Adrenal gland (tissue), 12 donors: ENCODE measurements around the gene ABCA1. TPM values are rescaled to one million over a fixed set of nuclear protein-coding genes. Genes with fewer than 3 reads are reported as not detected.

Source experiments
- DNase-seq, 7 donors: peaks; one replicate each; pipeline ENCODE4 v3.0.0-alpha.2; 2019 to 2020
- H3K27ac ChIP-seq, 5 donors: fragments of 200-600 bp; sonication (generic) in 4 of 5; 1 replicate in 3 of 5; 2 replicates in 2 of 5; pipeline versions ENCODE4 v1.5.1 to v1.8.0; 2016 to 2020; ENCODE audit warnings: mild to moderate bottlenecking in 1 of 5
- H3K27me3 ChIP-seq: fragments of 200-600 bp; 2 replicates; pipeline ENCODE4 v1.8.0; 2021
- H3K36me3 ChIP-seq, 2 donors: fragments of 200-600 bp; replicated peaks in 1 of 2; 1 replicate in 1 of 2; 2 replicates in 1 of 2; pipeline versions ENCODE4 v1.5.1 to v1.8.0; 2018 to 2022
- H3K4me1 ChIP-seq, 2 donors: fragments of 200-600 bp; replicated peaks in 1 of 2; 1 replicate in 1 of 2; 2 replicates in 1 of 2; pipeline versions ENCODE4 v1.5.1 to v1.8.0; 2018 to 2021
- H3K4me3 ChIP-seq, 4 donors: fragments of 200-600 bp; sonication (generic) in 3 of 4; one replicate each; pipeline ENCODE4 v1.5.1; 2016 to 2018
- H3K9me3 ChIP-seq, 3 donors: fragments of 200-600 bp; sonication (generic) in 1 of 3; replicated peaks in 1 of 3; 1 replicate in 2 of 3; 2 replicates in 1 of 3; pipeline versions ENCODE4 v1.5.1 to v1.8.0; 2016 to 2021
- CTCF ChIP-seq, 6 experiments: fragments of 450-650 bp in 4 of 6; fragments of 200-600 bp in 2 of 6; sonication (generic) in 1 of 6; IDR thresholded peaks; 1 replicate in 5 of 6; 2 replicates in 1 of 6; pipeline versions ENCODE4 v1.5.1 to v1.8.0; 2016 to 2021; ENCODE audit warnings: antibody characterized with exemption in 6 of 6, mild to moderate bottlenecking in 2 of 6, moderate library complexity in 1 of 6
- POLR2A ChIP-seq, 2 donors: fragments of 450-650 bp; IDR thresholded peaks; one replicate each; pipeline ENCODE4 v1.6.1; 2017; ENCODE audit warnings: antibody characterized with exemption in 2 of 2, mild to moderate bottlenecking in 2 of 2, moderate library complexity in 1 of 2
- WGBS, 4 donors: extraction: QIAGEN DNeasy Blood & Tissue Kit in 2 of 4; methylation state at CpG; one replicate each; pipeline versions ENCODE4 v1.1.5 to v1.1.7; 2013 to 2017; 5-methylcytosine and 5-hydroxymethylcytosine counted together
- intact Hi-C, 2 donors: fragments of 100-400 bp; cut with DNase I; formaldehyde crosslinking; loops; one replicate each; pipeline versions ENCODE4 v1.14.1 to v1.15.0; 2022 to 2023
- polyA plus RNA-seq, 3 donors: library from polyadenylated mRNA; stranded (reverse); fragments of 200-250 nt in 2 of 3; fragments of 350-450 nt in 1 of 3; fragmentation: Illumina TruSeq in 1 of 3; extraction: RNeasy Lipid Tissue Mini Kit (QIAGEN cat#74804) in 1 of 3; gene quantifications; one replicate each; pipeline ENCODE4 v1.2.3, GENCODE V29; 2013 to 2014
- total RNA-seq, 9 donors: library from RNA; depleted of rRNA in 4 of 9; stranded (reverse); fragments of >200 nt in 4 of 9; fragments of 120-200 nt in 1 of 9; fragmentation: NEBNext Ultra II Directional in 1 of 9; extraction: Animal tissue kit (Norgen Biotek cat#: 25700) in 1 of 9; gene quantifications; one replicate each; pipeline versions ENCODE4 v1.1.0 to v1.2.4, GENCODE V29; 2013 to 2023
- donor health status: healthy with polysubstance abuse.
- donor health status: Bipolar disorder and iron deficiency.
- donor health status: DM: yes; HTN: yes; CAD: no.
- donor health status: DM: no; HTN: no; CAD: no.
- donor health status: DM: no; HTN: no; CAD: no.
- donor health status: DM: yes; HTN: yes; CAD: no.

The ABCA1 gene
- total and polyA plus RNA-seq, 12 donors: 26.8 to 446 (median 134) TPM

DNA sequence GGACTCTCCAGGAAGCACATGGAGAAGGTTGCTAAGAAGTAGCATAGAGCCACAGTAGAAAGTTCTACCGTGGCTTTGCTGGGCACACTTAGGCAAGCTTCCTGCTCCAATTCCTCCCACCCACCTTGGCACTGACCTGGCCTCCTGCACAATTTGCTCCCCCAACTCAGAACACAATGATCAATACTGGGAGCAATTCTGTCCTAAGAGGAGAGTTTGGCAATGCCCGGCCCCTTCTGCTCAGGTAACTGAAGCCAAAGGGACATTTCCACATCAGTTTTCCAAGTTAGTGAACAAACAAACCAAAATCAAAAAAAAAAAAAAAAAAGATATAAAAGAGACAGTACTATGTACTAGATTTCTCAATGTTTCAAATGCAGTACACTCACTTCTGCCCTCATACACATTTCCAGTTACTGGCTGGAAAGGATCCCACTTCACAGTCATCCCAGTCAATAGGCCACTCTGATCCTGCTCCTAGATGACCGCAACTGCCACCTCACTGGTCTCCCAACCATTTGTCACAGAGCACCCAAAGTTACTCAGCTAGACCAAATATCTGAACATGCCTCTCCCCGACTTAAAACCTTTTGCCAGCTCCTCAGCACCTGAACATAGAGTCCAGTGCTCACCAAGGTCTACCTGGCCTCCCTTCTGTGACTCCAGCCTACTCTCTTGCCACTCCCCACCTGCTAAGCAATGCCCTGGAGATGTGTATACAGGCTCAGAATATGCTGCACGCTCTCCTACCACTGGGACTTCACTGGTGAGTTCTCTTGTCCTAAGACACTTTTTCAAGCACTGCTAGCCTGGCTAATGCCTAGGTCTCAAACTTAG is 21.3 kb downstream of the ABCA1 start:
- Histone ChIP-seq H3K27ac (peak overlapping the region; percentile 34 to 95 (median 80)), H3K4me3 (no peak overlapping the region), H3K9me3 (no peaks in the 10 kb centered on the region), H3K27me3 (no peaks in the 10 kb centered on the region), H3K4me1 (peaks cover 89 to 92% of the 10 kb centered on the region in 2 donors), H3K36me3 (peaks cover 0 to 12% of the 10 kb centered on the region in 2 donors)
- intact Hi-C loops: no loop called here
- 51 to 69% (median 62%) methylated on average over 4 to 5 of the region's 5 CpGs for WGBS, 4 donors
- peak; percentile 45 to 94 (median 89) for DNase-seq
- TF ChIP-seq POLR2A (IDR thresholded peaks at IDR 0.05): peak in 1 of 2 donors; percentile 34
- TF ChIP-seq CTCF (IDR thresholded peaks at IDR 0.05): no peak

DNA sequence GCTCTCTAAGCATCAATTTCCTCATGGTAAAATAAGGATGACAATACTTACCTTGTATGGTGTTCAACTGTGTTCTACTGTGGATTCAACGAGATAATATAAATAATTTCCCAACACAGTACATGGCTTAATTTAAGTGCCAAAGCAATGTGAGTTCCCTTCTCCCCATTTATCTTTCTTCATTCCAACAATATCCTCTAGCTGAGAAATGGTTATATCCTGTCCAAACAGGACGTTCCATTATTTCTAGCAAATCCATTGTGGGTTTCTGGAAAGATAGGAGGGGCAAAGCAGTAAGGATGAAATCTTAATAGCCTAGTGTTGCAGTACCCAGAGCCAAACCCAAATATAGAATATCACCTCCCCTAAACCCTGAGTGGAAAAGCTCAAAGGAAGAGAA is 22.0 kb downstream of the ABCA1 start:
- Histone ChIP-seq H3K4me1 (peaks cover 89 to 92% of the 10 kb centered on the region in 2 donors), H3K36me3 (peaks cover 0 to 19% of the 10 kb centered on the region in 2 donors), H3K27ac (peak overlapping the region; percentile 23 to 95 (median 80)), H3K27me3 (no peaks in the 10 kb centered on the region), H3K9me3 (no peaks in the 10 kb centered on the region), H3K4me3 (no peak overlapping the region)
- intact Hi-C loops: no loop called here
- DNase-seq: no peak
- 44 to 55% (median 49%) methylated on average over 2 of the region's 2 CpGs for WGBS, 4 donors
- TF ChIP-seq CTCF (IDR thresholded peaks at IDR 0.05): no peak
- no peak for TF ChIP-seq POLR2A (IDR thresholded peaks at IDR 0.05)

DNA sequence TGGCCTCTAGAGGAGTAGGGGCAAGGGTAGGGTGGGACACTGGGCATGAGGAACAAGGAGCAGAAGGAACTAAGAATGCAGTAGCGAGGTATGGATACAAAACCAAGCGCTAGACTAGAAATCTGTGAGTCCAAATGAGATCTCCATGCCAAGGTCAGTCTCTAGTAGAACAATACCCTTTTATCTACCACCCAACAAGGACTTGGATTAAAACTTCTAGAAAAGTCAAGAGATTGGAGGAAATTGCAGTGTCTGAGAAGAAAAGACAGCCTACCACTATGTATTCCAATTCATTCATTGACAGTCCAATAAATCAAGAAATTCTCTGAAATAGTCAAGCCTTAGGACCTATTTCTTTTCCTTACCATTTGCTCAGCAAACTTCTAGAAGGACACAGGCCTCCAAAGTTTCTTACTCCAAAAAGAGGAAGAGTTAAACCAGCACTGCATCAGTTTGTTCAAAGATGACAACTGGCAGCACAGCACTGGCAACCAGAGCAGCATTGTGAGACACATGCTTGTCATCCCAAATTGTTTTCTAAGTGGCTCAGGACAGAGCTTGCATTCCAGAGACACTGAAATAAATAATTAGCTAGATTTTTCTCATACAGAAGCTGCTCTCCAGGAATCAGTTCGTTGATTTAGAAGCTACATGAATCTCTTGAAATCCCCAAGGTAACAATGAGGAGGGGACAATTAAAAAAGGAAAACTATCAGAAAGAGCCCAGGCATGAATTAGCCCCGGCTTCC is 22.6 kb downstream of the ABCA1 start:
- no peaks in the 10 kb centered on the region for H3K27me3 ChIP-seq
- 62 to 63% (median 62%) methylated on average over 4 of the region's 4 CpGs for WGBS, 4 donors
- H3K4me3 ChIP-seq: no peak overlapping the region
- peaks cover 88 to 89% of the 10 kb centered on the region in 2 donors for H3K4me1 ChIP-seq
- TF ChIP-seq CTCF (IDR thresholded peaks at IDR 0.05): no peak
- no peaks in the 10 kb centered on the region for H3K9me3 ChIP-seq
- H3K36me3 ChIP-seq: peaks cover 0 to 23% of the 10 kb centered on the region in 2 donors
- intact Hi-C loops: no loop called here
- DNase-seq: no peak
- H3K27ac ChIP-seq: peak overlapping the region in 4 of 5 donors; percentile 23 to 95 (median 87)

DNA sequence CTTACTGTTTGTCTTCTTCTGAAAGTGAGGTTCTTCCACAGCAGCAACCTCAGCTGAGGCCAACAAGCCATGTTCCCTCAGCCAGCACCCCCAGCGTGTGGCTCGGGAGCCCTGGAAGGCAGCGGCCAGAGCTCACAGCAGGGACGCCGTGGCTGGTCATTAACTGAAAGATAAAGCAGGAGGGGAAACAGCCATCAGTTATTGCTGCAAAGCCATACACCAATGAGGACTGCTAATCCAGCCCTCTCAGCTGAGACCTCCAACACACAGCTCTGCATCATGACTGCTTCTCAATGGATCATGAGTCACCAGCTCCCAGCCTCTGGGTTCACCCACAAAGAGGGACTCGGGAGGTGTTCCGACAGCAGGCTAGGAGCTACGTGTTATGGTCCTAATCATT is 24.3 kb downstream of the ABCA1 start:
- intact Hi-C loops: no loop called here
- no peak for TF ChIP-seq POLR2A (IDR thresholded peaks at IDR 0.05)
- TF ChIP-seq CTCF (IDR thresholded peaks at IDR 0.05): no peak
- Histone ChIP-seq H3K27me3 (no peaks in the 10 kb centered on the region), H3K27ac (peak overlapping the region in 3 of 5 donors; percentile 30 to 94 (median 54)), H3K4me3 (no peak overlapping the region), H3K9me3 (no peaks in the 10 kb centered on the region), H3K36me3 (peaks cover 0 to 29% of the 10 kb centered on the region in 2 donors), H3K4me1 (peaks cover 71 to 88% of the 10 kb centered on the region in 2 donors)
- peak in 3 of 7 donors; percentile 48 to 68 (median 48) for DNase-seq
- 69 to 72% (median 71%) methylated on average over 8 of the region's 8 CpGs for WGBS, 4 donors
